ENCODE measurements around the gene RDM1.

The RDM1 gene

DNA sequence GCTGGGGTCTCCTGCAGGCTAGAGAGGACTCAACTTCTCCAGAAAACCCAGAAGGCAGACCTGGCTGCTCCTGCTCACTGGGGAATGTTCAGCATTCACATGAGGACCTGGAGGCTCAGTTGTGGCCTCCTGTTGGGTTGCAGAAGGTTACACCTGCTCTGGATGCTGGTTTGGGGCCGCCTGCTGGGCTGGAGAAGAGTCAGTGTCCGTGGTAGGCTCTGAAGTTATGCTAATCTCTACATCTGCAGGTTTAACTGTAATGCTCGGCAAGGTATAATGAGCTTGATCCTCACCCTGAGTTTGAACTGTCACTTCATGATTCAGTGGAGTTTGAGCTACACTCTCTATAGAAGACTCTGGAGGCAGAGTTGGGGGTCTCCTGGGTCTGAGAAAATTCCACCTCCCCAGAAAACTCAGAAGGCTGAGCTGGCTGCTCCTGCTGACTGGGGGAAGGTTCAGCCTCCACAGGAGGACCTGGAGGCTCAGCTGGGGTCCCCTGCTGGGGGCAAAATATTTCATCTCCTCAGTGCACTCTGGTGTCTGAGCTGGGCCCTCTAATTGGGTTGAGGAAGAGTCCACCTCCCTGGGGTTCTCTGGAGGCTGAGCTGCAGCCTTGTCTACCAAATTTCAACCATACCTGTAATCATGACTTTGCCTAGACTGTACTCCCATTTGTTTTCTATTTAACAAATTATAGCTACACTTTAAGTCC lies 23.5 kb downstream of the RDM1 start:
- H3K9ac ChIP-seq (ENCODE audit: low read length) = no peak overlapping the region
- H3K27ac ChIP-seq (ENCODE audit: low read length) = no peak overlapping the region
- no peaks in the 10 kb centered on the region for H3K27me3 ChIP-seq (ENCODE audit: low read depth, low read length)
- no peaks in the 10 kb centered on the region for H3K4me1 ChIP-seq (ENCODE audit: low read length)
- H3K4me3 ChIP-seq (ENCODE audit: low read length) = no peak overlapping the region
- no peaks in the 10 kb centered on the region for H3K36me3 ChIP-seq (replicated peaks; ENCODE audit: low read depth, low read length)
- no peak overlapping the region for H3K4me2 ChIP-seq (ENCODE audit: low read length)
- no peak overlapping the region for H2AFZ ChIP-seq (ENCODE audit: low read depth, low read length)
- H3K9me3 ChIP-seq (ENCODE audit: insufficient read depth, low read length) = no peaks in the 10 kb centered on the region
- no peaks in the 10 kb centered on the region for H4K20me1 ChIP-seq (ENCODE audit: insufficient read depth, low read length)
- H3K79me2 ChIP-seq (ENCODE audit: low read length) = no peaks in the 10 kb centered on the region
- no peak for TF ChIP-seq EZH2phosphoT487 (IDR thresholded peaks at IDR 0.05; ENCODE audit: low read depth)
- TF ChIP-seq CTCF (IDR thresholded peaks at IDR 0.05; ENCODE audit: low read depth, low read length) = no peak

DNA sequence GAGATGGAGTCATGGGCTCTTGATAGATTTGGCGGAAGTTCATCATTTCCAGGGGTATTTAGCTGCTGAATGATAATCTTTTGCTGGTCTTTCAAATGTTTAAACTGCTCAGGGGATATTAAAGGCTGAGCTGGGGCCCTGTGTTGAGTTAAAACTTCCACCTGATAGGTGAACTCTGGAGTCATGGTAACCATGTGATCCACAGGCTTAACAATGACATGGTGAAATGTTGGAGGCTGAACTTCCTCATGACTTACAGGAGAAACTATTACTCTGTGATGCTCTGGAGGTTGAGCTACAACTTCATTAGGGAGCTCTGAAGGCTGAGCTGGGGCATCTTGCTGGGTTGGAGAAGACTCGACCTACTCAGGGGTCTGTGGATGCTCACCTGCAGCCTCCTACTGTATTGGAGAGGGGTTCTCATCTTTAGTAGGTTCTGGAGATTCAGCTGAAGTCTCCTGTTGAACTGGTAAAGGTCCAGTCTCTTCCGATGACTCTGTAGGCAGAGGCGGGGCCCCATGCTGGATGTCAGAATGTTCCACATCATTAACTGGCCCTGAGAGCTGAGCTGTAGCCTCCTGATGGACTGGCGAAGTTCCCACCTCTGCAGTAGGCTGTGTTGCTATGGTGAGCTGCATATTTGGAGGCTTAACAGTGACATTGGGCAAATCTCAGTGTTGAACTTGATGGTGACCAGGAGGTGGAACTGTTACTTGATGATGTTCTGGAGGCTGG lies 24.2 kb downstream of the RDM1 start:
- Histone ChIP-seq H2AFZ (ENCODE audit: low read depth, low read length) (no peak overlapping the region), H3K4me2 (ENCODE audit: low read length) (no peak overlapping the region), H3K9me3 (ENCODE audit: insufficient read depth, low read length) (no peaks in the 10 kb centered on the region), H4K20me1 (ENCODE audit: insufficient read depth, low read length) (no peaks in the 10 kb centered on the region), H3K27ac (ENCODE audit: low read length) (no peak overlapping the region), H3K4me3 (ENCODE audit: low read length) (no peak overlapping the region), H3K79me2 (ENCODE audit: low read length) (no peaks in the 10 kb centered on the region), H3K27me3 (ENCODE audit: low read depth, low read length) (no peaks in the 10 kb centered on the region), H3K4me1 (ENCODE audit: low read length) (no peaks in the 10 kb centered on the region), H3K36me3 (replicated peaks; ENCODE audit: low read depth, low read length) (no peaks in the 10 kb centered on the region), H3K9ac (ENCODE audit: low read length) (no peak overlapping the region)
- TF ChIP-seq CTCF (IDR thresholded peaks at IDR 0.05; ENCODE audit: low read depth, low read length) (no peak), EZH2phosphoT487 (IDR thresholded peaks at IDR 0.05; ENCODE audit: low read depth) (no peak)

DNA sequence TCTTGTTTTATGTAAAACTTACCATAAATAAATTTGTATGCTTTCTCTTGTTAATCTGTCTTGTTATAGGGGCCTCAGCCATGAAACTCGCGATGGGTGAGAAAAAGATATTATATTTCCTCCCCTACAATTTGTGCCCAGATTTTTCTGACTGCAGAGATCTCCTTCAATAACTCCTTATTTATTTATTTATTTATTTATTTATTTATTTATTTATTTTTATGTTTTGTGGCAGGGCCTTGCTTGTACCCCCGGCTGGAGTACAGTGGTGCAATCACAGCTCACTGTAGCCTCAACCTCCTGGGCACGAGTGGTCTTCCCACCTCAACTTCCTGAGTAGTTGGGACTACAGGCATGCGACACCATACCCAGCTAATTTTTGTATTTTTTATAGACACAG lies 27.1 kb downstream of the RDM1 start:
- no peak overlapping the region for H3K4me3 ChIP-seq (ENCODE audit: low read length)

More for the DNA sequence above, 27.1 kb downstream of the RDM1 start:
- no peaks in the 10 kb centered on the region for H3K27me3 ChIP-seq (ENCODE audit: low read depth, low read length)
- no peak overlapping the region for H3K9ac ChIP-seq (ENCODE audit: low read length)
- peaks cover 6% of the 10 kb centered on the region; the same call in 1 of the 2 replicates for H3K4me1 ChIP-seq (ENCODE audit: low read length)
- no peak overlapping the region for H3K4me2 ChIP-seq (ENCODE audit: low read length)
- no peaks in the 10 kb centered on the region for H3K9me3 ChIP-seq (ENCODE audit: insufficient read depth, low read length)
- no peaks in the 10 kb centered on the region for H3K36me3 ChIP-seq (replicated peaks; ENCODE audit: low read depth, low read length)
- no peak overlapping the region for H2AFZ ChIP-seq (ENCODE audit: low read depth, low read length)
- TF ChIP-seq EZH2phosphoT487 (IDR thresholded peaks at IDR 0.05; ENCODE audit: low read depth) (no peak), CTCF (IDR thresholded peaks at IDR 0.05; ENCODE audit: low read depth, low read length) (no peak)
- H3K79me2 ChIP-seq (ENCODE audit: low read length) = no peaks in the 10 kb centered on the region
- no peak overlapping the region for H3K27ac ChIP-seq (ENCODE audit: low read length)
- H4K20me1 ChIP-seq (ENCODE audit: insufficient read depth, low read length) = no peaks in the 10 kb centered on the region
